H1 (cell line): ENCODE results near the gene SLC7A5. TPM values are rescaled to one million over a fixed set of nuclear protein-coding genes. Genes with fewer than 3 reads are reported as not detected.

ENCODE experiments used
- E2F6 ChIP-seq: IDR thresholded peaks from 2 replicates; pipeline ENCODE4 v1.6.1; 2012; ENCODE audit warnings: inconsistent platforms
- KDM4A ChIP-seq: IDR thresholded peaks from one replicate; pipeline ENCODE4 v1.7.1; 2012; ENCODE audit warnings: low read depth, mild to moderate bottlenecking, moderate library complexity, low read length, inconsistent platforms; ENCODE audit not compliant: severe bottlenecking
- TAF1 ChIP-seq: IDR thresholded peaks from 2 replicates; pipeline ENCODE4 v1.6.1; 2011; ENCODE audit warnings: mild to moderate bottlenecking, low read depth, low read length
- polyA plus RNA-seq, 7 experiments: library from polyadenylated mRNA; depleted of rRNA in 3 of 7; stranded (reverse) in 5 of 7; unstranded in 2 of 7; fragments of >200 nt in 5 of 7; fragments of 200-250 nt in 2 of 7; gene quantifications; 1 replicate in 5 of 7; 2 replicates in 1 of 7; 4 replicates in 1 of 7; pipeline versions ENCODE4 v1.2.1 to v1.2.3, GENCODE V29; 2011 to 2013; ENCODE audit warnings: missing spikeins in 2 of 7, mixed read lengths in 2 of 7
- total RNA-seq: library from RNA; stranded (reverse); fragmentation: NEBNext Ultra II Directional; extraction: Animal tissue kit (Norgen Biotek cat#: 25700); gene quantifications from 2 replicates; pipeline ENCODE4 v1.2.1, GENCODE V29; 2021

Gene SLC7A5
- total and polyA plus RNA-seq, 2 of the 8 experiments (the other 6 are each of a cell fraction or from before 2014, with no cell fraction given) = 68.2 to 341 TPM

GRCh38 chr16:87869061-87869878 is at the start of gene SLC7A5 (continued):
- TF ChIP-seq E2F6 = peak; percentile 98
- TF ChIP-seq KDM4A = peak; percentile 42
- TF ChIP-seq TAF1 = peak; percentile 84
- TF ChIP-seq, all 59 proteins: peak for 11; not testable (repeated sequence) for 48
